H1 (cell line): ENCODE results near the gene DIAPH1. TPM values are rescaled to one million over a fixed set of nuclear protein-coding genes. Genes with fewer than 3 reads are reported as not detected.

Experiments used
- CTCF ChIA-PET: fragments of 300-600 bp; sonication (Branson Sonifier 250); formaldehyde crosslinking; loops from one replicate; lab custom pipeline; 2021; ENCODE audit not compliant: partially characterized antibody; lab: Charles Lee
- POLR2A ChIA-PET: fragments of 300-600 bp; sonication (Branson Sonifier 250); formaldehyde crosslinking; loops from one replicate; lab custom pipeline; 2021; ENCODE audit warnings: inconsistent platforms; ENCODE audit not compliant: partially characterized antibody; lab: Charles Lee
- DNase-seq, 2 experiments: peaks; one replicate each; pipeline versions ENCODE4 v3.0.0 to v3.0.0-alpha.2; 2010 to 2022; ENCODE audit warnings: low spot score in 2 of 2, low read depth in 1 of 2, mixed read lengths in 1 of 2
- FAIRE-seq: peaks from 2 replicates; lab custom pipeline; 2011; peaks lifted over from hg19 to GRCh38; lab: Jason Lieb, UNC
- H2AFZ ChIP-seq: 2 replicates; pipeline ENCODE4 v1.8.1; 2012; ENCODE audit warnings: low read length, inconsistent platforms
- H2AK5ac ChIP-seq: 2 replicates; pipeline ENCODE4 v1.6.1; 2013; ENCODE audit warnings: low read depth, low read length
- H2BK120ac ChIP-seq: replicated peaks from 2 replicates; pipeline ENCODE3; 2013; ENCODE audit warnings: low read depth, low read length, inconsistent platforms
- H2BK12ac ChIP-seq: 2 replicates; pipeline ENCODE4 v1.6.1; 2013; ENCODE audit warnings: low read depth, low read length
- H2BK15ac ChIP-seq: 2 replicates; pipeline ENCODE4 v1.6.1; 2013; ENCODE audit warnings: low read length
- H2BK20ac ChIP-seq: 2 replicates; pipeline ENCODE4 v1.6.1; 2013; ENCODE audit warnings: low read length
- H2BK5ac ChIP-seq: 2 replicates; pipeline ENCODE4 v1.6.1; 2013; ENCODE audit warnings: low read depth, low read length
- H3K14ac ChIP-seq: 2 replicates; pipeline ENCODE4 v1.6.1; 2013; ENCODE audit warnings: inconsistent platforms; ENCODE audit not compliant: insufficient read length
- H3K18ac ChIP-seq: 2 replicates; pipeline ENCODE4 v1.6.1; 2013; ENCODE audit warnings: low read length; ENCODE audit errors: extremely low read depth
- H3K23ac ChIP-seq: 2 replicates; pipeline ENCODE4 v1.6.1; 2013; ENCODE audit warnings: inconsistent platforms; ENCODE audit not compliant: insufficient read length
- H3K23me2 ChIP-seq: 2 replicates; pipeline ENCODE4 v1.6.1; 2013; ENCODE audit warnings: low read depth, low read length
- H3K27ac ChIP-seq: 2 replicates; pipeline ENCODE4 v1.6.1; 2011; ENCODE audit warnings: low read depth, low read length, inconsistent platforms
- H3K27me3 ChIP-seq, 4 experiments: replicated peaks in 1 of 4; 1 replicate in 1 of 4; 2 replicates in 3 of 4; pipeline versions ENCODE4 v1.6.1 to v1.8.1; 2011 to 2013; ENCODE audit warnings: low read length in 3 of 4, mild to moderate bottlenecking in 3 of 4, inconsistent platforms in 2 of 4, mixed read lengths in 2 of 4, moderate library complexity in 1 of 4; ENCODE audit not compliant: control insufficient read depth in 3 of 4, insufficient read depth in 3 of 4; ENCODE audit errors: extremely low read depth in 1 of 4
- H3K36me3 ChIP-seq, 4 experiments: 2 replicates each; pipeline versions ENCODE4 v1.6.1 to v1.8.1; 2011 to 2013; ENCODE audit warnings: mild to moderate bottlenecking in 4 of 4, low read length in 3 of 4, moderate library complexity in 2 of 4, control low read depth in 1 of 4, inconsistent platforms in 1 of 4; ENCODE audit not compliant: insufficient read depth in 4 of 4, control insufficient read depth in 2 of 4
- H3K4ac ChIP-seq: replicated peaks from 2 replicates; pipeline ENCODE3; 2013; ENCODE audit warnings: low read length, low read depth, mixed read lengths, inconsistent platforms; ENCODE audit not compliant: insufficient read length
- H3K4me1 ChIP-seq, 4 experiments: replicated peaks in 1 of 4; 1 replicate in 1 of 4; 2 replicates in 3 of 4; pipeline versions ENCODE4 v1.6.1 to v1.8.1; 2011 to 2013; ENCODE audit warnings: low read length in 3 of 4, inconsistent platforms in 2 of 4, mixed read lengths in 1 of 4; ENCODE audit not compliant: insufficient read depth in 4 of 4, control insufficient read depth in 3 of 4
- H3K4me2 ChIP-seq, 2 experiments: 2 replicates each; pipeline versions ENCODE4 v1.6.1 to v1.8.1; 2011 to 2013; ENCODE audit warnings: low read depth in 2 of 2, low read length in 2 of 2, control low read depth in 1 of 2, inconsistent platforms in 1 of 2, mild to moderate bottlenecking in 1 of 2; ENCODE audit not compliant: insufficient read depth in 1 of 2
- H3K4me3 ChIP-seq, 4 experiments: fragments of 200-600, 300-600 bp in 1 of 4; sonication (generic), shearing (Covaris generic), sonication (Bioruptor Twin) in 1 of 4; 2 replicates each; pipeline versions ENCODE4 v1.5.1 to v1.8.1; 2011 to 2016; ENCODE audit warnings: low read length in 4 of 4, low read depth in 3 of 4, control low read depth in 2 of 4, inconsistent platforms in 2 of 4, mild to moderate bottlenecking in 2 of 4, mixed read lengths in 1 of 4, moderate library complexity in 1 of 4; ENCODE audit not compliant: insufficient read depth in 2 of 4; ENCODE audit errors: extremely low read depth in 1 of 4
- H3K56ac ChIP-seq: replicated peaks from 2 replicates; pipeline ENCODE3; 2013; ENCODE audit warnings: low read depth, mild to moderate bottlenecking, mixed read lengths, low read length, inconsistent platforms; ENCODE audit not compliant: insufficient read length
- H3K79me1 ChIP-seq: 2 replicates; pipeline ENCODE4 v1.6.1; 2013; ENCODE audit warnings: low read depth, low read length, control low read depth
- H3K79me2 ChIP-seq, 2 experiments: 2 replicates each; pipeline versions ENCODE4 v1.6.1 to v1.8.1; 2012 to 2013; ENCODE audit warnings: low read length in 2 of 2, mild to moderate bottlenecking in 2 of 2, inconsistent platforms in 1 of 2; ENCODE audit not compliant: insufficient read depth in 2 of 2, control insufficient read depth in 1 of 2
- H3K9ac ChIP-seq, 4 experiments: replicated peaks in 1 of 4; 1 replicate in 1 of 4; 2 replicates in 3 of 4; pipeline versions ENCODE4 v1.6.1 to v1.8.1; 2011 to 2013; ENCODE audit warnings: low read depth in 3 of 4, low read length in 3 of 4, control low read depth in 2 of 4, mild to moderate bottlenecking in 2 of 4, moderate library complexity in 2 of 4, inconsistent platforms in 1 of 4; ENCODE audit errors: extremely low read depth in 1 of 4
- H3K9me3 ChIP-seq, 2 experiments: 2 replicates each; pipeline versions ENCODE4 v1.6.1 to v1.8.1; 2012 to 2013; ENCODE audit warnings: mild to moderate bottlenecking in 2 of 2, moderate library complexity in 2 of 2, control low read depth in 1 of 2, inconsistent platforms in 1 of 2, low read depth in 1 of 2, low read length in 1 of 2, mixed read lengths in 1 of 2; ENCODE audit not compliant: insufficient read depth in 2 of 2
- H4K20me1 ChIP-seq, 2 experiments: replicated peaks in 1 of 2; 2 replicates each; pipeline versions ENCODE3 to v1.8.1; 2011 to 2013; ENCODE audit warnings: inconsistent platforms in 2 of 2, low read length in 2 of 2, mild to moderate bottlenecking in 1 of 2; ENCODE audit not compliant: insufficient read depth in 2 of 2, control insufficient read depth in 1 of 2
- H4K5ac ChIP-seq: 2 replicates; pipeline ENCODE4 v1.6.1; 2013; ENCODE audit warnings: low read length, low read depth, mixed read lengths, inconsistent platforms; ENCODE audit not compliant: insufficient read length
- H4K8ac ChIP-seq: 2 replicates; pipeline ENCODE4 v1.8.0; 2013; ENCODE audit warnings: mild to moderate bottlenecking, moderate library complexity, low read length, inconsistent platforms; ENCODE audit not compliant: insufficient read depth; ENCODE audit errors: extremely low read depth
- H4K91ac ChIP-seq: replicated peaks from 2 replicates; pipeline ENCODE3; 2013; ENCODE audit warnings: low read length, mixed read lengths, inconsistent platforms; ENCODE audit not compliant: insufficient read length
- ASH2L ChIP-seq: fragments of 200-600, 300-600 bp; sonication (generic); IDR thresholded peaks from one replicate; pipeline ENCODE4 v1.7.1; 2017; ENCODE audit warnings: low read length
- CHD1 ChIP-seq: IDR thresholded peaks from 2 replicates; pipeline ENCODE4 v1.6.1; 2012; ENCODE audit warnings: low read depth, low read length, improper control_type of control experiment
- KDM1A ChIP-seq: fragments of 200-600, 300-600 bp; sonication (generic); IDR thresholded peaks from 2 replicates; pipeline ENCODE4 v1.7.1; 2016; ENCODE audit warnings: mild to moderate bottlenecking, low read length, borderline replicate concordance
- NANOG ChIP-seq: IDR thresholded peaks from 2 replicates; pipeline ENCODE4 v1.6.1; 2011; ENCODE audit warnings: low read length, low read depth, mild to moderate bottlenecking, inconsistent platforms; ENCODE audit not compliant: insufficient read depth, poor library complexity, severe bottlenecking
- RXRA ChIP-seq: IDR thresholded peaks from 2 replicates; pipeline ENCODE4 v1.6.1; 2011; ENCODE audit warnings: low read depth, mild to moderate bottlenecking, low read length, moderate library complexity; ENCODE audit not compliant: insufficient read depth
- SP1 ChIP-seq: IDR thresholded peaks from 2 replicates; pipeline ENCODE4 v1.6.1; 2011; ENCODE audit warnings: low read depth, low read length
- SUZ12 ChIP-seq: fragments of 200-600 bp; sonication (generic); IDR thresholded peaks from 2 replicates; pipeline ENCODE4 v1.6.1; 2012; ENCODE audit warnings: mild to moderate bottlenecking, inconsistent platforms, low read length, moderate library complexity, mixed read lengths
- TAF1 ChIP-seq: IDR thresholded peaks from 2 replicates; pipeline ENCODE4 v1.6.1; 2011; ENCODE audit warnings: mild to moderate bottlenecking, low read depth, low read length
- TCF12 ChIP-seq: IDR thresholded peaks from 2 replicates; pipeline ENCODE4 v1.6.1; 2011; ENCODE audit warnings: low read depth, mild to moderate bottlenecking, low read length
- WGBS, 2 experiments: shearing (Covaris generic) in 1 of 2; methylation state at CpG; one replicate each; pipeline versions ENCODE4 v1.1.6 to v1.1.7; 2013 to 2015; ENCODE audit warnings: low lambda C conversion rate in 2 of 2, mixed read lengths in 2 of 2, inconsistent platforms in 1 of 2, low coverage in 1 of 2, missing lambda C conversion rate in 1 of 2; ENCODE audit not compliant: insufficient replicate concordance in 2 of 2, insufficient coverage in 1 of 2, insufficient read length in 1 of 2; ENCODE audit errors: extremely low coverage in 1 of 2, missing lambda C conversion rate in 1 of 2; 5-methylcytosine and 5-hydroxymethylcytosine counted together
- polyA plus RNA-seq, 7 experiments: library from polyadenylated mRNA; depleted of rRNA in 3 of 7; stranded (reverse) in 5 of 7; unstranded in 2 of 7; fragments of >200 nt in 5 of 7; fragments of 200-250 nt in 2 of 7; gene quantifications; 1 replicate in 5 of 7; 2 replicates in 1 of 7; 4 replicates in 1 of 7; pipeline versions ENCODE4 v1.2.1 to v1.2.3, GENCODE V29; 2011 to 2013; ENCODE audit warnings: missing spikeins in 2 of 7, mixed read lengths in 2 of 7
- total RNA-seq: library from RNA; stranded (reverse); fragmentation: NEBNext Ultra II Directional; extraction: Animal tissue kit (Norgen Biotek cat#: 25700); gene quantifications from 2 replicates; pipeline ENCODE4 v1.2.1, GENCODE V29; 2021
- TF ChIP-seq, protein P1 (sequence below): IDR thresholded peaks from 2 replicates; pipeline ENCODE4 v1.6.1; 2011; ENCODE audit warnings: low read length, improper control_type of control experiment

The DIAPH1 gene
- total and polyA plus RNA-seq, 2 of the 8 experiments (the other 6 are each of a cell fraction or from before 2014, with no cell fraction given) = 61.2 to 114 TPM

- H3K9me3 ChIP-seq = no peaks in the 10 kb centered on the region
- no peak overlapping the region for H3K4ac ChIP-seq
- no peak overlapping the region for H3K18ac ChIP-seq
- CTCF ChIA-PET = interaction anchor here (1.2 to 50.9 kb wide), 7 partner anchors 7 to 270 kb away, joined by 3 to 1236 read pairs (median 218); partner anchors contain the start of genes PCDHGA10, PCDHGA11, PCDHGA9 and PCDHGB6
- FAIRE-seq = no peak
- no peaks in the 10 kb centered on the region for H3K79me2 ChIP-seq
- no peak overlapping the region for H4K8ac ChIP-seq
- no peak overlapping the region for H3K9ac ChIP-seq
- H4K5ac ChIP-seq = no peak overlapping the region
- H2BK5ac ChIP-seq = no peak overlapping the region
- no peak overlapping the region for H2AFZ ChIP-seq
- no peak overlapping the region for H2BK20ac ChIP-seq
- H3K23me2 ChIP-seq = no peaks in the 10 kb centered on the region; the same call in 1 of the 2 replicates
- H3K27ac ChIP-seq = no peak overlapping the region
- POLR2A ChIA-PET = interaction anchor here (0.9 kb wide), 1 partner anchor 9 kb away, joined by 3 read pairs; no protein-coding TSS in a partner anchor
- TF ChIP-seq, protein P1, sequence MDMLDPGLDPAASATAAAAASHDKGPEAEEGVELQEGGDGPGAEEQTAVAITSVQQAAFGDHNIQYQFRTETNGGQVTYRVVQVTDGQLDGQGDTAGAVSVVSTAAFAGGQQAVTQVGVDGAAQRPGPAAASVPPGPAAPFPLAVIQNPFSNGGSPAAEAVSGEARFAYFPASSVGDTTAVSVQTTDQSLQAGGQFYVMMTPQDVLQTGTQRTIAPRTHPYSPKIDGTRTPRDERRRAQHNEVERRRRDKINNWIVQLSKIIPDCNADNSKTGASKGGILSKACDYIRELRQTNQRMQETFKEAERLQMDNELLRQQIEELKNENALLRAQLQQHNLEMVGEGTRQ = no peak
- TF ChIP-seq RXRA (no peak), NANOG (no peak), KDM1A (no peak), TAF1 (no peak), SP1 (no peak), CHD1 (no peak), TCF12 (no peak), SUZ12 (no peak), ASH2L (no peak)
- TF ChIP-seq, all 59 proteins: peak for 0
- H4K20me1 ChIP-seq = no peaks in the 10 kb centered on the region
- peaks cover 1 to 12% (median 8%) of the 10 kb centered on the region in 4 experiments for H3K4me1 ChIP-seq
- WGBS, 2 experiments = 93% methylated on average over 4 of the region's 4 CpGs; no CpG with 5 or more reads in 1 of the 2 experiments
- H3K23ac ChIP-seq = no peak overlapping the region
- 0 out of 8 replicates have a peak, but pooled peaks cover 0 to 3% (median 1%) of the 10 kb centered on the region in 4 experiments for H3K36me3 ChIP-seq
- no peak overlapping the region for H3K56ac ChIP-seq
- H3K4me2 ChIP-seq = no peak overlapping the region
- H3K14ac ChIP-seq = no peak overlapping the region
- no peak overlapping the region for H3K4me3 ChIP-seq
- H2BK120ac ChIP-seq = no peak overlapping the region
- H2BK12ac ChIP-seq = no peak overlapping the region
- no peak overlapping the region for H2AK5ac ChIP-seq
- no peak for DNase-seq
- H4K91ac ChIP-seq = no peak overlapping the region
- no peaks in the 10 kb centered on the region for H3K79me1 ChIP-seq
- H3K27me3 ChIP-seq = no peaks in the 10 kb centered on the region
- H2BK15ac ChIP-seq = no peak overlapping the region
These were observed 114.6 kb downstream of the DIAPH1 start for GRCh38 chr5:141504216-141504615.
